HEK293T (cell line): Measurements from ENCODE around the gene KIR3DL2.

Experiments
- FOXK2 ChIP-seq: fragments of 450-650 bp; IDR thresholded peaks from 2 replicates; pipeline ENCODE4 v1.6.1; 2016; ENCODE audit warnings: mild to moderate bottlenecking
- SUZ12 ChIP-seq: fragments of 450-650 bp; IDR thresholded peaks from 2 replicates; pipeline ENCODE4 v1.6.1; 2016; ENCODE audit warnings: mild to moderate bottlenecking

DNA sequence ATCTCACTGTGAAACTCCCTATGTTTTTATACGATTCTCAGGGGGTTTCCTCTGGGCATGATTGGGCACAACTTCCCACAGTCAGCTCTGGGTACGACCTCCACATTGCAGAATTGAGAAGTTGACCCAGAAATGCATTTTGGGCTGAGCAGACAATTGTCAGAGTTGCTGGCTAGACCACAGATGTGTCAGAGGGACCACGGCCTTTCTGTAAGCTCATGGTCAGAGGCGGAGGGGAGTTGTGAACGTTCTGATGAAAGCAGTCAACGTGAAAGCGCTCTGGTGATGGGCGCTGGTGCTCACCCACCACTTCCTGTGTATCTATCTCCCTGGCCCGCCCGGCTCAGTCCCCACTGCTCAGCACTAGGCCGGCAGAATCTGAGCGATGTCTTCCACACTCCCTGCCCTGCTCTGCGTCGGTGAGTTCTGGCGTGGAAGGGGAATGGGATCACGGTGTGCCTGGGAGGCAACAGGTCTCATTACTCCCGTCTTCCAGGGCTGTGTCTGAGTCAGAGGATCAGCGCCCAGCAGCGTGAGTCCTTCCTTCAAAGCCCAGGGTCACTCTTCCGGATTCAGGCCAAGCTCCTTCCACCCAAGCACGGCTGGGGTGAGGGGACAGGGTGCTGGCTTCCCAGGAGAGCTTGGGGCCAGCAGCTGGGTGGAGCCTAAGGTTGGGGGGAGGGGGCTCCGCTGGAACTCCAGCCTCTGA, 55.7 kb downstream of the KIR3DL2 start, which contains the start of gene NCR1:
- TF ChIP-seq SUZ12 (no peak), FOXK2 (no peak)
